Natural killer cell (primary cell): ENCODE measurements around the gene ADAM19. TPM values are rescaled to one million over a fixed set of nuclear protein-coding genes. Genes with fewer than 3 reads are reported as not detected.

ENCODE experiments used
- ATAC-seq, 3 donors: fragments of 150-1000 bp in 2 of 3; fragments of 200-7000 bp in 1 of 3; cut with Tn5 transposase; 1 replicate in 1 of 3; 2 replicates in 2 of 3; pipeline ENCODE4 v1.10.0; 2021; ENCODE audit warnings: mild to moderate bottlenecking in 2 of 3, moderate library complexity in 2 of 3
- DNase-seq, 2 donors: peaks; one replicate each; pipeline versions ENCODE4 v3.0.0 to v3.0.0-alpha.2; 2013 to 2021; ENCODE audit warnings: mixed read lengths in 1 of 2
- H3K27ac ChIP-seq: one replicate; pipeline ENCODE4 v1.5.1; 2013; ENCODE audit warnings: mild to moderate bottlenecking, low read length
- H3K27me3 ChIP-seq: one replicate; pipeline ENCODE4 v1.6.1; 2013; ENCODE audit warnings: low read length; ENCODE audit not compliant: control insufficient read depth, insufficient read depth
- H3K36me3 ChIP-seq: one replicate; pipeline ENCODE4 v1.6.1; 2013; ENCODE audit warnings: low read length; ENCODE audit not compliant: control insufficient read depth, insufficient read depth
- H3K4me1 ChIP-seq: one replicate; pipeline ENCODE4 v1.6.1; 2013; ENCODE audit warnings: low read length; ENCODE audit not compliant: control insufficient read depth, insufficient read depth
- H3K4me3 ChIP-seq: one replicate; pipeline ENCODE4 v1.5.1; 2013; ENCODE audit warnings: low read length
- H3K9me3 ChIP-seq: one replicate; pipeline ENCODE4 v1.6.1; 2013; ENCODE audit warnings: low read length; ENCODE audit not compliant: control insufficient read depth, insufficient read depth
- H3K27ac Mint-ChIP-seq, 2 donors: one replicate each; pipeline ENCODE4 v1.8.0; 2022; ENCODE audit warnings: mild to moderate bottlenecking in 2 of 2, mixed read lengths in 2 of 2, moderate library complexity in 1 of 2
- H3K27me3 Mint-ChIP-seq, 2 donors: one replicate each; pipeline ENCODE4 v1.8.0; 2022; ENCODE audit warnings: low read depth in 2 of 2, mixed read lengths in 2 of 2
- H3K36me3 Mint-ChIP-seq: one replicate; pipeline ENCODE4 v1.8.0; 2022; ENCODE audit warnings: mixed read lengths
- H3K4me1 Mint-ChIP-seq, 2 donors: one replicate each; pipeline ENCODE4 v1.8.0; 2022; ENCODE audit warnings: mixed read lengths in 2 of 2
- H3K4me3 Mint-ChIP-seq: one replicate; pipeline ENCODE4 v1.8.0; 2022; ENCODE audit warnings: mild to moderate bottlenecking, moderate library complexity, mixed read lengths
- H3K9me3 Mint-ChIP-seq, 2 donors: one replicate each; pipeline ENCODE4 v1.8.0; 2022; ENCODE audit warnings: mixed read lengths in 2 of 2
- CTCF ChIP-seq: fragments of 200-600 bp; IDR thresholded peaks from one replicate; pipeline ENCODE4 v1.8.0; 2022; ENCODE audit warnings: antibody characterized with exemption
- WGBS: methylation state at CpG from one replicate; pipeline ENCODE4 v1.1.7; 2013; ENCODE audit warnings: missing lambda C conversion rate; ENCODE audit not compliant: insufficient coverage; 5-methylcytosine and 5-hydroxymethylcytosine counted together
- intact Hi-C: fragments of 100-400 bp; cut with micrococcal nuclease; formaldehyde crosslinking; loops from one replicate; pipeline ENCODE4 v1.14.2; 2022
- total RNA-seq, 4 donors: library from RNA; stranded (reverse); fragments of 120-200 nt in 1 of 4; gene quantifications; one replicate each; pipeline versions ENCODE4 v1.2.3 to v1.2.4, GENCODE V29; 2013 to 2022

Gene ADAM19
- total RNA-seq, 3 donors from 2014 or later (not counting 1 experiment from before 2014, with no cell fraction given), result 1.2 to 28.0 (median 4.7) TPM

- intact Hi-C loops, result no loop called here
- ATAC-seq (no peak), DNase-seq (no peak)
- no peaks in the 10 kb centered on the region for H3K36me3 ChIP-seq
- H3K4me1 ChIP-seq, result peaks cover 4% of the 10 kb centered on the region
- no peak for TF ChIP-seq CTCF
- H3K4me1 Mint-ChIP-seq, result no peaks in the 10 kb centered on the region
- peaks cover 0 to 4% of the 10 kb centered on the region in 2 donors for H3K27me3 Mint-ChIP-seq
- no peak overlapping the region for H3K4me3 ChIP-seq
- 91% methylated on average over 8 of the region's 9 CpGs for WGBS
- H3K9me3 ChIP-seq, result no peaks in the 10 kb centered on the region
- H3K9me3 Mint-ChIP-seq, result no peaks in the 10 kb centered on the region
- no peak overlapping the region for H3K27ac ChIP-seq
- no peak overlapping the region for H3K27ac Mint-ChIP-seq
- H3K27me3 ChIP-seq, result no peaks in the 10 kb centered on the region
- H3K36me3 Mint-ChIP-seq, result no peaks in the 10 kb centered on the region
- no peak overlapping the region for H3K4me3 Mint-ChIP-seq
These were observed 47.4 kb downstream of the ADAM19 start for GRCh38 chr5:157528036-157528632.

- Histone ChIP-seq H3K27ac (no peak overlapping the region), H3K36me3 (no peaks in the 10 kb centered on the region), H3K4me1 (no peaks in the 10 kb centered on the region), H3K9me3 (no peaks in the 10 kb centered on the region), H3K27me3 (no peaks in the 10 kb centered on the region), H3K4me3 (no peak overlapping the region)
- DNase-seq, result no peak
- H3K36me3 Mint-ChIP-seq, result no peaks in the 10 kb centered on the region
- no peaks in the 10 kb centered on the region for H3K9me3 Mint-ChIP-seq
- no peak overlapping the region for H3K27ac Mint-ChIP-seq
- no peak overlapping the region for H3K4me3 Mint-ChIP-seq
- no peak for TF ChIP-seq CTCF
- WGBS, result 98% methylated on average over 4 of the region's 4 CpGs
- no peak for ATAC-seq
- no peaks in the 10 kb centered on the region for H3K4me1 Mint-ChIP-seq
- H3K27me3 Mint-ChIP-seq, result peaks cover 0 to 2% of the 10 kb centered on the region in 2 donors
- intact Hi-C loops, result no loop called here
These were observed 50.7 kb downstream of the ADAM19 start for GRCh38 chr5:157524887-157525286.

GRCh38 chr5:157523976-157524375 is 51.6 kb downstream of the ADAM19 start:
- H3K9me3 ChIP-seq, result no peaks in the 10 kb centered on the region
- no peaks in the 10 kb centered on the region for H3K36me3 ChIP-seq
- WGBS, result 100% methylated on average over 4 of the region's 4 CpGs
- Mint-ChIP-seq H3K27ac (no peak overlapping the region), H3K4me3 (no peak overlapping the region), H3K9me3 (no peaks in the 10 kb centered on the region), H3K27me3 (no peaks in the 10 kb centered on the region), H3K36me3 (no peaks in the 10 kb centered on the region), H3K4me1 (no peaks in the 10 kb centered on the region)
- H3K4me1 ChIP-seq, result no peaks in the 10 kb centered on the region
- no peak for TF ChIP-seq CTCF
- H3K4me3 ChIP-seq, result no peak overlapping the region
- H3K27me3 ChIP-seq, result no peaks in the 10 kb centered on the region
- no peak overlapping the region for H3K27ac ChIP-seq
- DNase-seq (no peak), ATAC-seq (no peak)
- intact Hi-C loops, result no loop called here

GRCh38 chr5:157521704-157522029 is 53.9 kb downstream of the ADAM19 start:
- Mint-ChIP-seq H3K9me3 (no peaks in the 10 kb centered on the region), H3K27me3 (no peaks in the 10 kb centered on the region), H3K4me1 (no peaks in the 10 kb centered on the region), H3K27ac (no peak overlapping the region), H3K36me3 (no peaks in the 10 kb centered on the region), H3K4me3 (no peak overlapping the region)
- Histone ChIP-seq H3K36me3 (no peaks in the 10 kb centered on the region), H3K27me3 (no peaks in the 10 kb centered on the region), H3K4me1 (no peaks in the 10 kb centered on the region), H3K27ac (no peak overlapping the region), H3K4me3 (no peak overlapping the region), H3K9me3 (no peaks in the 10 kb centered on the region)
- no peak for ATAC-seq
- TF ChIP-seq CTCF, result no peak
- intact Hi-C loops, result no loop called here
- no peak for DNase-seq
- WGBS, result 97% methylated on average over 5 of the region's 5 CpGs
